SK-N-SH treated with all-trans-retinoic acid at 6 μM for 48 hours (cell line): ENCODE data around the gene HBS1L.

Experiments used
- ARNTL ChIP-seq: fragments of 450-650 bp; formaldehyde crosslinking; IDR thresholded peaks from 2 replicates; pipeline ENCODE4 v1.5.0; 2020; ENCODE audit warnings: low read depth, mild to moderate bottlenecking, moderate library complexity, borderline replicate concordance
- CREB5 ChIP-seq: fragments of 250-450 bp; sonication (Bioruptor Pico); IDR thresholded peaks from 2 replicates; pipeline ENCODE4 v1.5.1; 2020; ENCODE audit warnings: low read depth, mild to moderate bottlenecking, moderate library complexity
- CSDC2 ChIP-seq: fragments of 250-450 bp; sonication (Bioruptor Pico); IDR thresholded peaks from 2 replicates; pipeline ENCODE4 v1.5.0; 2020; ENCODE audit warnings: mild to moderate bottlenecking, moderate library complexity
- ESRRG ChIP-seq: fragments of 250-450 bp; sonication (Bioruptor Pico); IDR thresholded peaks from 2 replicates; pipeline ENCODE4 v1.6.1; 2021; ENCODE audit warnings: mild to moderate bottlenecking
- ISL1 ChIP-seq: fragments of 250-450 bp; sonication (Bioruptor Pico); IDR thresholded peaks from 2 replicates; pipeline ENCODE4 v2.1.2; 2022; ENCODE audit warnings: mild to moderate bottlenecking, moderate library complexity
- PATZ1 ChIP-seq: fragments of 250-450 bp; sonication (Bioruptor Pico); IDR thresholded peaks from 2 replicates; pipeline ENCODE4 v1.8.0; 2020; ENCODE audit warnings: mild to moderate bottlenecking, moderate library complexity, borderline replicate concordance
- POU6F1 ChIP-seq: fragments of 250-450 bp; sonication (Bioruptor Pico); IDR thresholded peaks from 2 replicates; pipeline ENCODE4 v1.8.0; 2021; ENCODE audit warnings: low read depth, mild to moderate bottlenecking, moderate library complexity, borderline replicate concordance
- PPARA ChIP-seq: fragments of 250-450 bp; sonication (Bioruptor Pico); IDR thresholded peaks from 2 replicates; pipeline ENCODE4 v1.5.0; 2020; ENCODE audit warnings: mild to moderate bottlenecking, borderline replicate concordance
- RARB ChIP-seq: fragments of 250-450 bp; sonication (Bioruptor Pico); IDR thresholded peaks from 2 replicates; pipeline ENCODE4 v1.8.0; 2021; ENCODE audit warnings: mild to moderate bottlenecking, moderate library complexity
- SNAI2 ChIP-seq: fragments of 250-450 bp; sonication (Bioruptor Pico); IDR thresholded peaks from 2 replicates; pipeline ENCODE4 v1.5.0; 2020; ENCODE audit warnings: mild to moderate bottlenecking, moderate library complexity
- ZC3H10 ChIP-seq: fragments of 250-450 bp; sonication (Bioruptor Pico); IDR thresholded peaks from 2 replicates; pipeline ENCODE4 v1.5.1; 2021; ENCODE audit warnings: mild to moderate bottlenecking, moderate library complexity
- ZFP3 ChIP-seq: fragments of 250-450 bp; sonication (Bioruptor Pico); IDR thresholded peaks from 2 replicates; pipeline ENCODE4 v1.5.0; 2020; ENCODE audit warnings: mild to moderate bottlenecking, moderate library complexity
- ZNF565 ChIP-seq: fragments of 450-650 bp; formaldehyde crosslinking; conservative IDR thresholded peaks from 2 replicates; pipeline ENCODE4 v1.5.0; 2020; ENCODE audit warnings: low read depth, mild to moderate bottlenecking, moderate library complexity
- ZNF8 ChIP-seq: fragments of 450-650 bp; formaldehyde crosslinking; IDR thresholded peaks from 2 replicates; pipeline ENCODE4 v1.5.0; 2020; ENCODE audit warnings: mild to moderate bottlenecking, moderate library complexity

- no peak for TF ChIP-seq PATZ1
- no peak for TF ChIP-seq ESRRG (CRISPR knock-in tag)
- no peak for TF ChIP-seq CREB5 (CRISPR knock-in tag)
- TF ChIP-seq ARNTL (CRISPR knock-in tag), result no peak
- no peak for TF ChIP-seq ZNF8 (CRISPR knock-in tag)
- no peak for TF ChIP-seq ZNF565
- TF ChIP-seq CSDC2 (CRISPR knock-in tag), result no peak
- TF ChIP-seq ZFP3 (CRISPR knock-in tag), result no peak
- no peak for TF ChIP-seq POU6F1 (CRISPR knock-in tag)
- TF ChIP-seq SNAI2 (CRISPR knock-in tag), result no peak
- TF ChIP-seq RARB (CRISPR knock-in tag), result no peak
- no peak for TF ChIP-seq ISL1 (CRISPR knock-in tag)
- no peak for TF ChIP-seq PPARA (CRISPR knock-in tag)
- TF ChIP-seq ZC3H10 (CRISPR knock-in tag), result no peak
These were observed 31.8 kb upstream of the HBS1L start for GRCh38 chr6:135086414-135086764.
